Right cardiac atrium (tissue), 5 donors: ENCODE results near the gene MT1E. TPM values are rescaled to one million over a fixed set of nuclear protein-coding genes. Genes with fewer than 3 reads are reported as not detected.

Source experiments
- ATAC-seq, 2 donors: fragments of 200-7000 bp; cut with Tn5 transposase; one replicate each; pipeline versions ENCODE4 v1.8.0 to v1.9.1; 2020; ENCODE audit warnings: moderate library complexity in 2 of 2, mild to moderate bottlenecking in 1 of 2
- DNase-seq, 3 donors: peaks; one replicate each; pipeline ENCODE4 v3.0.0-alpha.2; 2020
- H3K27ac ChIP-seq: one replicate; pipeline ENCODE4 v1.5.1; 2013; ENCODE audit warnings: mild to moderate bottlenecking, low read length, control low read depth, moderate library complexity
- H3K27me3 ChIP-seq: one replicate; pipeline ENCODE4 v1.6.1; 2013; ENCODE audit not compliant: control insufficient read depth, insufficient read depth
- H3K4me1 ChIP-seq: one replicate; pipeline ENCODE4 v1.6.1; 2013; ENCODE audit warnings: low read length; ENCODE audit not compliant: control insufficient read depth, insufficient read depth
- H3K4me3 ChIP-seq: one replicate; pipeline ENCODE4 v1.5.1; 2013; ENCODE audit warnings: low read length, control low read depth
- H3K9me3 ChIP-seq: one replicate; pipeline ENCODE4 v1.6.1; 2013; ENCODE audit warnings: low read length; ENCODE audit not compliant: control insufficient read depth
- WGBS: extraction: QIAGEN DNeasy Blood & Tissue Kit; methylation state at CpG from one replicate; pipeline ENCODE4 v1.1.7; 2013; 5-methylcytosine and 5-hydroxymethylcytosine counted together
- intact Hi-C, 4 donors: fragments of 100-400 bp; cut with DNase I; formaldehyde crosslinking; loops; one replicate each; pipeline versions ENCODE4 v1.11.0 to v1.14.0; 2022 to 2023
- polyA plus RNA-seq: library from polyadenylated mRNA; stranded (reverse); fragments of 200-250 nt; gene quantifications from one replicate; pipeline ENCODE4 v1.2.3, GENCODE V29; 2013
- total RNA-seq, 4 donors: library from RNA; stranded (reverse); fragmentation: NEBNext Ultra II Directional; extraction: Animal tissue kit (Norgen Biotek cat#: 25700); gene quantifications; one replicate each; pipeline ENCODE4 v1.2.1, GENCODE V29; 2021
- donor health status: healthy with polysubstance abuse.
- donor health status: DM: no; HTN: yes; CAD: no.
- donor health status: DM: no; HTN: no; CAD: no.
- donor health status: DM: no; HTN: yes; CAD: no; lungs with severe emphysema.
- donor health status: DM: yes; HTN: yes; CAD: no.

Gene MT1E
- total and polyA plus RNA-seq, 5 donors, result 58.7 to 129 (median 72.7) TPM

DNA sequence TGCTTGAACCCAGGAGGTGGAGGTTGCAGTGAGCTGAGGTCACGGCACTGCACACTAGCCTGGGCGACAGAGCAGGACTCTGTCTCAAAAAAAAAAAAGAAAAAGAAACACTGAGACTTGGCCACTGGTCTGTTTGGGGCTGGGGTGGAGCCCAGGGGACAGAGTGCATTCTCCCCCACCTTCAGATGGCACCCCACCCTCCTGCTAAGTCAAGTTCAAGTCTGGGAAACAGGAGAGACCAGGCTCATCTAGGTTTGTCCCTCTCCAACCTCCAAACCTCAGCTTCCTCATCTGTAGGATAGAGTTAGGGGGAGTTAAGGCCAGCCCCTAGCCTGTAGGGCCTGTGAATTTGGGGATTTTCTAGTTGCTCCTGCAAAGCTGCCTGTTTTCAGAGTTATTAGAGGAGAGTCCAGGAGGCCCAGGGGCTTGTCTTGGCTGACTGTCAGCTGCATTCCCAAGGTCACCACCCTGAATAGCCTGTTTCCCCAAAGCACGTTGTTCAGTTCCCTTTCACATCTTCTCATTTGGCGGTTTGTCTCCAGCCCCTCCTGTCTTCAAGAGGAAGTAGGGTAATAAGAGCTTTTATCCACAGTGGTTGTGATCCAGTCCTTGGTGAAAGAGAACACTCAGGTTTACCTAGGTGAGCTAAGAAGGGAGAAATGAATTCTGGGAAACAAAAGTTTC, 34.1 kb upstream of the MT1E start:
- Histone ChIP-seq H3K4me1 (no peaks in the 10 kb centered on the region), H3K27me3 (no peaks in the 10 kb centered on the region), H3K27ac (no peak overlapping the region), H3K4me3 (no peak overlapping the region), H3K9me3 (no peaks in the 10 kb centered on the region)
- intact Hi-C loops, result loop anchor here in 2 of 4 donors (10.0 kb wide), 2 partner anchors 47 to 67 kb away; partner anchors contain the start of gene BBS2 (in 1 of the 2)
- ATAC-seq (no peak), DNase-seq (no peak)
- WGBS, result 55% methylated on average over 4 of the region's 4 CpGs

DNA sequence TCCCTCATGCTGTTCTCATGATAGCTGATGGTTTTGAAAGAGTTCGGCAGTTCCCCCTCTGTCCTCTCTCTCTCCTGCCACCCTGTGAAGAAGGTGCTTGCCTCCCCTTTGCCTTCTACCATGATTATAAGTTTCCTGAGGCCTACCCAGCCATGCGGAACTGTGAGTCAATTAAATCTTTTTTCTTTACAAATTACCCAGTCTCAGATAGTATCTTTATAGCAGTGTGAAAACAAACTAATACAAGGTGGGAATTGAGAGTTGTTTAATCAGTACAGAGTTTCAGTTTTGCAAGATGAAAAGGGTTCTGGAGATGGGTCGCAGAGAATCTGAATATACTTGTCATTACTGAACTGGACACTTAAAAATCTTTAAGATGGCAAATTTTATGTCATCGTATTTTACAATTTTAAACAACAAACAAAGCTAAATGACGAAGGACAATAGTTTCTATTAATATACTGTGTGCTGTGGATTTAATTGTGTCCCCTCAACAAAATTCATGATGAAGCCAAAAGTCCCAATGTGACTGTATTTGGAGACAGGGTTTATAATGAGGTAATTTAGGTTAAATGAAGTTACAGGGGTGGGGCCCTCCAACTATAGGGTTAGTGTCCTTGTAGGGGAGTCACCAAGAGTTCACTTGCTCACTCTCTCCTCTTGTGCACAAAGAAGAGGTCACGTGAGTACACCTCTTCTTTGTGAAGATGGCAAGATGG, 31.8 kb upstream of the MT1E start:
- H3K4me3 ChIP-seq, result no peak overlapping the region
- H3K27ac ChIP-seq, result no peak overlapping the region
- H3K4me1 ChIP-seq, result no peaks in the 10 kb centered on the region
- H3K9me3 ChIP-seq, result no peaks in the 10 kb centered on the region
- ATAC-seq, result no peak
- no peak for DNase-seq
- no peaks in the 10 kb centered on the region for H3K27me3 ChIP-seq
- intact Hi-C loops, result loop anchor here in 2 of 4 donors (10.0 kb wide), 2 partner anchors 49 to 69 kb away; partner anchors contain the start of gene BBS2 (in 1 of the 2)
- WGBS, result 94% methylated on average over 6 of the region's 6 CpGs

DNA sequence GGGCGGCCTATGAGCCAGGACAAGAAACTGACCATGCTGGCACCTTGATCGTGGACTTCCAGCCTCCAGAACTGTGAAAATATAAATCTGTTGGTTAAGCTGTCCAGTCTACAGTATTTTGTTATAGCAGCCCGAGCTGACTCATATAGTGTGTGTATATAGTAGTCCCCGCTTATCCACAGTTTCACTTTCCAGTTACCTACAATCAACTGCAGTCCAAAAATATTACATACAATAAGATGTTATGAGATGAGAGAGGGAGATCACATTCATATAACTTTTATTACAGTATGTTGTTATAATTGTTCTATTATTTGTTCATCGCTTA, 31.3 kb upstream of the MT1E start:
- no peaks in the 10 kb centered on the region for H3K27me3 ChIP-seq
- DNase-seq (no peak), ATAC-seq (no peak)
- intact Hi-C loops, result loop anchor here in 2 of 4 donors (10.0 kb wide), 2 partner anchors 49 to 69 kb away; partner anchors contain the start of gene BBS2 (in 1 of the 2)
- WGBS, result 94% methylated on average over 5 of the region's 5 CpGs
- no peak overlapping the region for H3K4me3 ChIP-seq
- no peaks in the 10 kb centered on the region for H3K9me3 ChIP-seq
- no peak overlapping the region for H3K27ac ChIP-seq
- H3K4me1 ChIP-seq, result no peaks in the 10 kb centered on the region

DNA sequence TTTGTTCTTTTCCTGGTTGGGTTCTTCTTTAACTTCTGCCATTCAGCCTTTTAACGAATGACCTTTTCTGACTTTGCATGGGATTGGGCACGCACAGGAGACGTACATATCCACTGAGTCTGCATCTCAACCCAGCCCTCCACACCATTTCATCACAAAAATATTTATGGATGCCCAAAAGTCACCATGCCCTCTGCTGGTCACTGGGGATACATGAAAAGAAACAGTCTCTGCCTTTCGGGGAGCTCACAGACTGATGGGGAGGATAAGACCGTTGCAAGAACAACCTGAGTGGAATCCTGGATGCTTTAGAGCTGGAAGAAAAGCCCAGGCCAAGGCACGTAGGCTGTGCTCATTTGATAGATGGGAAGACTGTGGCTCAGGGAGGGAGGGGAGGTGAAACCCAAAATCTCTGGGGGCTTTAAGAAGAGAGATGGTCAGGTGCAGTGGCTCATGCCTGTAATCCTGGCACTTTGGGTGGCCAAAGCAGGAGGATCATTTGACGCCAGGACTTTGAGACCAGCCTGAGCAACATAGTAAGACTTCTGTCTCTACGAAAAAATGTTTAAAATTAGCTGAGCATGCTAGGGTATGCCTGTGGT, 25.1 kb upstream of the MT1E start:
- Histone ChIP-seq H3K4me1 (no peaks in the 10 kb centered on the region), H3K9me3 (no peaks in the 10 kb centered on the region), H3K27me3 (no peaks in the 10 kb centered on the region), H3K4me3 (no peak overlapping the region), H3K27ac (no peak overlapping the region)
- DNase-seq, result no peak
- ATAC-seq, result peak; percentile 37 to 51
- intact Hi-C loops, result loop anchor here (2.0 to 10.0 kb wide), 4 partner anchors 86 to 104 kb away; no protein-coding TSS in a partner anchor
- WGBS, result 32% methylated on average over 8 of the region's 8 CpGs

DNA sequence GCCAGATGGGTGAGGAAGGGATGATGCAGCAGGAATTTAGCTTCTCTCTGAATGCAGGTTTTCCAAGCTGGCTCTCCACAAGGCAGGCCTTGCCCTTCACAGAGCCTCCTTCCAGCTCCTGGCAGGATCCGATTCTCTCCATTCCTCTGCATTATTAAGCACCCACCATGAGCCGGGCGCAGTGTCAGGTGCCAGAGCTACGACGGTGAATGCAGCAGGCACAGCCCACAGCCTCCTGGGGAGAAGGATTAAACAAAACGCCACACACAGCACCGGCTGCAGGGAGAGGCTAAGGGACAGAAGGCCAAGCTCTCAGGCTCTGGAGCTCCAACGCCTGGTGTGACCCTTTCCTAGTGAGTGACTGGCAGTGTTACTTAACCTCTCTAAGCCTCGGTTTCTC, 24.3 kb upstream of the MT1E start:
- no peaks in the 10 kb centered on the region for H3K9me3 ChIP-seq
- ATAC-seq (no peak), DNase-seq (no peak)
- no peak overlapping the region for H3K4me3 ChIP-seq
- H3K27me3 ChIP-seq, result no peaks in the 10 kb centered on the region
- intact Hi-C loops, result loop anchor here (2.0 to 10.0 kb wide), 4 partner anchors 87 to 103 kb away; no protein-coding TSS in a partner anchor
- 61% methylated on average over 9 of the region's 9 CpGs for WGBS
- no peak overlapping the region for H3K27ac ChIP-seq
- peaks cover 6% of the 10 kb centered on the region for H3K4me1 ChIP-seq

DNA sequence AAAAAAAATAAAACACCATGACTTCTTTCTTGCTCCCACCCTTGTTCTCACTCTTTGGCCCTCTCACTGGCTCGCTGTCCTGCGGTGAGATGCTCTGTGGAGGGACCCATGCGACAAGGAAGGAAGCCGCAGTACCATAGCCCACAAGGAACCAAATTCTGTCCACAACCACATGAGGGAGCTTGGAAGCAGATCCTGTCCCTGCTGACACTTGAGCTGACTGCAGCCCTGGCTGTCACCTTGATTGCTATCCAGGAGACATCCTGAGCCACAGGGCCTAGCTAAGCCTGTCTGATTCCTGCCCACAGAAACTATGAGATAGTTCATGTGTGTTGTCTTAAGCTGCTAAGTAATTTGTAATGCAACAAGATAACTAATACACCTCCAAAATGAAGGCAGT, 22.0 kb upstream of the MT1E start:
- H3K4me1 ChIP-seq, result peaks cover 9% of the 10 kb centered on the region
- DNase-seq, result peak; percentile 40 to 68 (median 66)
- 26% methylated on average over 4 of the region's 4 CpGs for WGBS
- H3K27ac ChIP-seq, result no peak overlapping the region
- peak in 1 of 2 donors; percentile 12 for ATAC-seq
- H3K4me3 ChIP-seq, result no peak overlapping the region
- intact Hi-C loops, result loop anchor here (2.0 to 10.0 kb wide), 5 partner anchors 85 to 101 kb away; no protein-coding TSS in a partner anchor
- no peaks in the 10 kb centered on the region for H3K9me3 ChIP-seq
- H3K27me3 ChIP-seq, result no peaks in the 10 kb centered on the region

- Histone ChIP-seq H3K9me3 (no peaks in the 10 kb centered on the region), H3K4me1 (peaks cover 9% of the 10 kb centered on the region), H3K27me3 (no peaks in the 10 kb centered on the region), H3K27ac (no peak overlapping the region), H3K4me3 (no peak overlapping the region)
- no peak for ATAC-seq
- 85% methylated on average over 4 of the region's 4 CpGs for WGBS
- intact Hi-C loops, result loop anchor here in 3 of 4 donors (5.0 to 10.0 kb wide), 3 partner anchors 90 to 100 kb away; no protein-coding TSS in a partner anchor
- no peak for DNase-seq
These were observed 20.6 kb upstream of the MT1E start for GRCh38 chr16:56604966-56605365.

DNA sequence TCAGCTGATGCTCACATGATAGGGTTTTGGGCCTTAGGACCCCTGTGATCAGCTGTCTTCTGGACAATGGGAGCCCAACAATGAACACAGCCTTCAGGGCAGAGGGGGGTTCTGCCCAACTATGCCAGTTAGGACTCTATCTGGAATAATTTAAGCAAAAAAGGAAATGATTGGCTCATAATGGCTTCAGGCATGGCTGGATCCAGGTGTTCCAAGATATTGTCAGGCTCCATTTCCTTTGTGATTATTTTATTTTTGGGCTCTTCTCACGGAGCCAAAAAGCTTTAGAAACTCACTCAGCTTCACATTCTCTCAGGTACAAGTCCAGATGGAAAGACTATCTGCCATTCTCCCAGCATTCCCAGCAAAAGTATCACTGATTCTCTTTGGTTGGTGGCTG, 20.1 kb upstream of the MT1E start:
- Histone ChIP-seq H3K27me3 (no peaks in the 10 kb centered on the region), H3K4me3 (no peak overlapping the region), H3K27ac (peak overlapping the region; percentile 92), H3K9me3 (no peaks in the 10 kb centered on the region), H3K4me1 (peaks cover 9% of the 10 kb centered on the region)
- WGBS, result 81% methylated on average over 1 of the region's 1 CpG
- intact Hi-C loops, result loop anchor here in 2 of 4 donors (10.0 kb wide), 2 partner anchors 89 to 99 kb away; no protein-coding TSS in a partner anchor
- no peak for DNase-seq
- no peak for ATAC-seq

GRCh38 chr16:56606071-56606475, 19.5 kb upstream of the MT1E start:
- H3K4me3 ChIP-seq, result no peak overlapping the region
- H3K9me3 ChIP-seq, result no peaks in the 10 kb centered on the region
- ATAC-seq, result no peak
- 35% methylated on average over 3 of the region's 3 CpGs for WGBS
- intact Hi-C loops, result loop anchor here in 2 of 4 donors (10.0 kb wide), 2 partner anchors 89 to 99 kb away; no protein-coding TSS in a partner anchor
- DNase-seq, result peak; percentile 63 to 85 (median 67)
- H3K4me1 ChIP-seq, result peaks cover 10% of the 10 kb centered on the region
- H3K27me3 ChIP-seq, result no peaks in the 10 kb centered on the region
- peak overlapping the region; percentile 92 for H3K27ac ChIP-seq

DNA sequence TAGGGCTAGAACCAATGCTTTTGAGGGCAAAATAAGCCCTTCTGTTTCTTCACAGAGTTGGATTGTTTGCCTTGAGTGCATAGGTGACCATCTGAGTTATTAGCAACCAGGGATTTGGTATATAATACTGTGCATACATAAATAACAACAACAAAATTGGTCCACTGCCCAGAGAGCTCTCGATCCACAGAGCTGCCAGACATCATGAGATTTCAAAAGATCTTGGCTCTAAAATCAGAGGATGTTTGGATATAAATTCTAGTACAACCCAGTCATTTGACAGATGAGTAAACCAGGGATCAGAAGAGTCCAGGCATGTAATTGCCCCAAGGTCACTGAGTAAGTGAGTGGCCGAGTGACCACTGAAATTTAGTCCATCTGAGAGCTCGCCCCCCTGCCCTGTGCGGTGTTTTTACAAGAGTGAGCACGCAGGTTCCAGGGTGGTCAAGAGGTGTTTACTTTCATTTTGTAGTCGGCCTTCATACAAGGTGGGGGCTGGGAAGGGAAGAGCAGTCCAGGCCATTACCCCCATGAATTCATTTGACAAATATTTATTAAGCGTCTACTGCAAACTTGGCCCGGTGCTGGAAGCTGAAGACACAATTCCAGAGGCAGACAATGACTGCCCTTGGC, 19.0 kb upstream of the MT1E start:
- intact Hi-C loops, result loop anchor here in 2 of 4 donors (10.0 kb wide), 2 partner anchors 88 to 98 kb away; no protein-coding TSS in a partner anchor
- peak; percentile 1 to 3 for ATAC-seq
- H3K4me1 ChIP-seq, result peaks cover 15% of the 10 kb centered on the region

More for the DNA sequence above, 19.0 kb upstream of the MT1E start:
- H3K9me3 ChIP-seq, result no peaks in the 10 kb centered on the region
- DNase-seq, result peak in 2 of 3 donors; percentile 29 to 67
- 41% methylated on average over 8 of the region's 8 CpGs for WGBS
- peak overlapping the region; percentile 92 for H3K27ac ChIP-seq
- H3K4me3 ChIP-seq, result no peak overlapping the region
- no peaks in the 10 kb centered on the region for H3K27me3 ChIP-seq
